Transverse colon (tissue), 3 donors: ENCODE data around the gene TRDN.
A peak's percentile ranks its signal among the peaks of the same experiment; 100 is the strongest.

Source experiments
- CTCF ChIP-seq, 5 experiments: fragments of 200-600 bp in 3 of 5; fragments of 450-650 bp in 2 of 5; sonication (generic) in 3 of 5; IDR thresholded peaks; 1 replicate in 2 of 5; 2 replicates in 3 of 5; pipeline ENCODE4 v1.5.1; 2016 to 2017; ENCODE audit warnings: antibody characterized with exemption in 5 of 5, inconsistent platforms in 3 of 5, mild to moderate bottlenecking in 2 of 5, moderate library complexity in 1 of 5
- POLR2A ChIP-seq: fragments of 450-650 bp; IDR thresholded peaks from one replicate; pipeline ENCODE4 v1.6.1; 2016; ENCODE audit warnings: antibody characterized with exemption, mild to moderate bottlenecking, moderate library complexity

- TF ChIP-seq CTCF (IDR thresholded peaks at IDR 0.05) = peak; percentile 40 to 71 (median 50)
- no peak for TF ChIP-seq POLR2A
These were observed 319.9 kb downstream of the TRDN start for GRCh38 chr6:123316733-123317323.
